GM18505 (cell line): Measurements from ENCODE around the gene MAPKAPK2.

ENCODE experiments used
- ATAC-seq: cut with Tn5 transposase; IDR thresholded peaks from one replicate; pipeline ENCODE4 v1.9.1; 2021; ENCODE audit not compliant: unreplicated experiment
- POLR2A ChIP-seq: IDR thresholded peaks from 4 replicates; pipeline ENCODE4 v1.6.1; 2011; ENCODE audit warnings: borderline replicate concordance; ENCODE audit not compliant: insufficient read depth, insufficient read length; ENCODE audit errors: extremely low read depth

The MAPKAPK2 gene

DNA sequence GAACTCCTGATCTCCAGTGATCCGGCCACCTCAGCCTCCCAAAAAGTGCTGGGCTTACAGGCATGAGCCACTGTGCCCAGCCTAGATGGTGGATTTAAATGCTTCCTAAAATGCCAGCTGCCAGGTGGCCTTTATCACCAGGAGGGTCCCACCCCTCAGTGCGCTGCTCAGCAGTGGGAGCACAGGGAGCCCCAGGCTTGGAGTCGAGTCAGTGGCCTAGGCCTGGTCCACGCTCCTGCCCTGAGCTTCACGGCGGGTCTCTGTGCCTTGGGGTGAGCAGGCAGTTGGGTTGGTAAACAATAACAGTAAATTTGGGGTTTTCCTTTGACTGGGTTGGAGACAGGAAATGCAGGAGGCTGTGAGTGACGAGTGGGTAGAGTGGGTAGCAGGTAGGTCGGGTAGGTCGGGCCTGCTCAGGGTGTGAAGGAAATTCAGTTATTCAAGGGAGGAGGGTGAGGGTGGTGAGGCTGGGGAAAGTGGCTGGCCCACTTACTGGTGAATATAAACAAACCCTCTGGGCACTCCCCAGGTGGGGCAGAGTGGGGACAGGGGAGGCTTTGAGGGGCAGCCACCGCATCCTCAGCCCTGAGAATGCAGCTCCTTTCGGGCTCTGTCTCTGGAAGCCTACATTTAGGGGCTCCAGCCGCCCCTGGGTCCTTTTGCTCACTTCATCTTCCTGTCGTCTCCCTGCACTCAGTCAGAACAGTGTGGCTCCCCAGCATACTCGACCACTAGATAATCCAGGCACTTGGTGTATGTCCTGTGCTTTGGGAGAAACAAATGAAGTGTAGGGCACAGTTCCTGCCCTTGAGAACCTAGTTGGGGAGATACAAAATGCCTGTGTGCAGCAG lies 52.4 kb downstream of the MAPKAPK2 start:
- no peak for TF ChIP-seq POLR2A

GRCh38 chr1:206737729-206738201 lies 53.1 kb downstream of the MAPKAPK2 start:
- no peak for ATAC-seq
- TF ChIP-seq POLR2A, result no peak

More for the DNA sequence above, 52.4 kb downstream of the MAPKAPK2 start:
- ATAC-seq, result no peak

DNA sequence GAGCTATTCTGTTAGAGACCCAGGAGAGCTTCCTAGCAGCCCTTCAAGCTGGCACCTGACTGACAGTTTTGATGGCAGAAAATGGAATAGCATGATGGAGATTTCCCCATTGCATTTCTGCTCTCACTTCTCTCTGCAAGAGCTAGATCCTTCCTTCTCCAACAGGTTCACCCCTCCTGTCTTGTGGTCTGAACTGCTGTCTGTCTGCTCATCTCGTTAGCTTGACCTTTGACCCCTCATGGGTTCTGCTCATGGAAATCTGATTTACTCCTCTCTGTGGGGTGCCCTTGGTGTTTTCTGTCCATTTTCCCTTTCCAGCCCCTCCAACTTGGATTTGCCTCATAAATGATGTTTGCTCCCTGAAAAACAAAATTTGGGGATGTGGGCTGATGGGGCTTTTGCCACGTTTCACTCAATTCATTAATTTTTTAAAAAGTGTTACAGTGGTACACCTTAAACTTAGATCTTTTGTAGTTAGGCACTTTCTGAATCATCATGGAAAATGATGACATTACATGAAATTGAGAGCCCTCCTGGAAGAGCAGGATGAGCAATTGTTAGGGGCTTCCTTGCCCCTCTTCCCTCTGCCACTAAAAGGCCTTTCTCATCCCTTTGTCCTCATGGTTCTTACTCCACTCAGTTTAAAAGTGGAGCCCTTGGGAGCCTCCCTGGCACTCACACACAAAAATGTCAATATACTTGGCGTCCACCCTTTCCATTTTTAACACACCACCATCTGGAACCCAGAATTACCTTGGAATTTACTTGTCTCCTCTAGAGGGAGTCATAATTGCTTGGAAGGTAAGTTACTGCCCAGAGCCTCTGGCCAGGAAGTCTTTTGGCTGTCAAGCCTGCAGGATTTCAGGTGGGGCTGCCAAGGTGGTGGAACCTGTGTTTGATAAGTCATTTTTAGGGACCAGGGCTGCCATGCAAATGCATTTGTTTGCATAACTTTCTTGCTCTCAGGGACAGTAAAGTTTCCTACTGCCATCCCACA lies 54.0 kb downstream of the MAPKAPK2 start:
- ATAC-seq, result peak; percentile 0
- TF ChIP-seq POLR2A, result no peak

DNA sequence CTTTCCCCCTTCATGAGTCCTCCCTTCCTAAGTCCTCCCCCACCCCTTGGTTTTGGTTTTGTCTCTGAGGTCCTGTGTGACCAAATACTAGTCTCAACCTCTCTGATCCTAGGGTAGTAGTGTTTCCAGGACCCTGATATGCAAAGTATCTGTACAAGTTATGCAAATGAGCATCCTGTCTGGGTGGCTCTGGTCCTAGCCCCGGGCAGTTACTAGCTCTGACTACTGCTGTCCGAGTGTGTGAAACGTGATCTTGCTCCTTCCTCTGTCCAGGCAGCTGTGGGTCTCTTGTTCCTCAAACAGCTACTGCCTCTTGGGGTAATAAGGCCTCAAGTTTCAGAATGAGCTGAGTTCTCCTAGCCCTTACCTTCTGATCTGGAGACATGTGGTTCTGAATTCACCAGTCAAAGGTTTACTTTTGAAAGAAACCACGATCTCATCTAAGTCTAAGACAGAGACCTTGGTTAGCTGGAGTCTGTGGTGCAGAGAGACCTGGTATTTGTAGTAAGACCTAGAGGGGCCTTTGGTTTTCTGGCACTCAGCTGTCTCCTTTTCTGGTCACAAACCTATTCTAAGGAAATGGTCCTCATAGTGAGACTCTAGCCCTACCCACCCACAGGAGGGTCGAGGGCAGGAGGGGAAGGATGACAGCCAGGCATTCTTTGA lies 54.8 kb downstream of the MAPKAPK2 start:
- peak; percentile 73 for ATAC-seq
- peak; percentile 82 for TF ChIP-seq POLR2A

- ATAC-seq, result no peak
- TF ChIP-seq POLR2A, result no peak
Measured at GRCh38 chr1:206741142-206741701, 56.5 kb downstream of the MAPKAPK2 start.

- ATAC-seq, result no peak
- peak; percentile 38 for TF ChIP-seq POLR2A
Measured at GRCh38 chr1:206742719-206743383, 58.1 kb downstream of the MAPKAPK2 start.

- TF ChIP-seq POLR2A, result no peak
- no peak for ATAC-seq
Measured at GRCh38 chr1:206744683-206745082, 60.0 kb downstream of the MAPKAPK2 start.

- TF ChIP-seq POLR2A, result no peak
- ATAC-seq, result no peak
Measured at GRCh38 chr1:206745301-206745700, 60.6 kb downstream of the MAPKAPK2 start.

GRCh38 chr1:206748348-206749030 lies 63.8 kb downstream of the MAPKAPK2 start:
- no peak for ATAC-seq
- no peak for TF ChIP-seq POLR2A

DNA sequence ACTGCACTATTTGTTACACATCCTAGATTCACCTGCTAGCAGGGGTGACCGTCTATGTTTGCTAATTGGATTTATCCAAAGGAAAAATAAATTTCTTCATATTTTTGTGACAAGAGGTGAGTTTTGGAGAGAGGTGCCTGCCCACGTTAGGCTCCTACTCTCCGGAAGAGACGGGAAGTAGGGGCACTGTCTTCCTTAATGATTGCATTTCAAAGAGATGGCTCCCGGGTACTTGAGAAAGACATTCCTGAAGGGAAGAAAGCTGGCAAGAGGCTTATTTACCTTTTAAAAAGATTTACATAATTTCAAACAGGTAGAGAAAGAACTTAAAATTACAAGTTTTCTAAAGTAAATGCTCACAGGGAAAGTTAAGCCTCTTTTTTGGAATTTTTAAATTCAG lies 67.2 kb downstream of the MAPKAPK2 start:
- ATAC-seq, result no peak
- no peak for TF ChIP-seq POLR2A

- TF ChIP-seq POLR2A, result no peak
- no peak for ATAC-seq
Measured at GRCh38 chr1:206752481-206752880, 67.8 kb downstream of the MAPKAPK2 start.
